IMR-90 (cell line): ENCODE results near the gene EIF4B. TPM values are rescaled to one million over a fixed set of nuclear protein-coding genes. Genes with fewer than 3 reads are reported as not detected.

Experiments
- ATAC-seq: fragments of 200-7000 bp; cut with Tn5 transposase; 2 replicates; pipeline ENCODE4 v1.9.1; 2020; ENCODE audit warnings: low read depth, mild to moderate bottlenecking, moderate library complexity
- BruUV-seq: library from RNA; stranded (reverse); fragments of 400-500 nt; replicated peaks from 2 replicates; lab custom pipeline; 2021; lab: Mats Ljungman, UMichigan
- CTCF ChIA-PET: fragments of 300-600 bp; formaldehyde crosslinking; extraction: SDS; loops from one replicate; lab custom pipeline; 2021; ENCODE audit warnings: antibody characterized with exemption; lab: Yijun Ruan, JAX
- POLR2A ChIA-PET: fragments of 300-600 bp; sonication (Branson Sonifier 250); formaldehyde crosslinking; loops from one replicate; lab custom pipeline; 2022; ENCODE audit warnings: antibody characterized with exemption; ENCODE audit not compliant: unreplicated experiment; lab: Charles Lee
- DNase-seq: peaks from one replicate; pipeline ENCODE4 v3.0.0; 2013
- H2AFZ ChIP-seq: replicated peaks from 2 replicates; pipeline ENCODE3; 2013; ENCODE audit warnings: low read length, mild to moderate bottlenecking; ENCODE audit not compliant: poor library complexity
- H2AK5ac ChIP-seq: 2 replicates; pipeline ENCODE4 v1.6.1; 2013; ENCODE audit warnings: low read depth, low read length, inconsistent platforms
- H2AK9ac ChIP-seq: replicated peaks from 2 replicates; pipeline ENCODE3; 2013; ENCODE audit warnings: mild to moderate bottlenecking, low read depth, low read length, moderate library complexity; ENCODE audit not compliant: poor library complexity
- H2BK120ac ChIP-seq: 2 replicates; pipeline ENCODE4 v1.6.1; 2013; ENCODE audit warnings: low read depth, low read length, inconsistent platforms
- H2BK15ac ChIP-seq: 3 replicates; pipeline ENCODE4 v1.6.1; 2013; ENCODE audit warnings: low read depth, low read length, inconsistent platforms
- H2BK20ac ChIP-seq: 2 replicates; pipeline ENCODE4 v1.6.1; 2013; ENCODE audit warnings: low read depth, mild to moderate bottlenecking, inconsistent platforms, low read length, moderate library complexity
- H2BK5ac ChIP-seq: 2 replicates; pipeline ENCODE4 v1.6.1; 2013; ENCODE audit warnings: mild to moderate bottlenecking, low read depth, low read length, inconsistent platforms; ENCODE audit not compliant: poor library complexity, severe bottlenecking
- H3K14ac ChIP-seq: replicated peaks from 2 replicates; pipeline ENCODE4 v1.6.1; 2013; ENCODE audit warnings: low read depth, low read length, inconsistent platforms
- H3K18ac ChIP-seq: 2 replicates; pipeline ENCODE4 v1.6.1; 2013; ENCODE audit warnings: low read depth, low read length, control low read depth
- H3K23ac ChIP-seq: 2 replicates; pipeline ENCODE4 v1.6.1; 2013; ENCODE audit warnings: low read depth, low read length, inconsistent platforms
- H3K27ac ChIP-seq: 2 replicates; pipeline ENCODE4 v1.5.1; 2013; ENCODE audit warnings: mild to moderate bottlenecking, control low read depth, low read length; ENCODE audit not compliant: insufficient read depth
- H3K27me3 ChIP-seq: 2 replicates; pipeline ENCODE4 v1.6.1; 2013; ENCODE audit warnings: low read length; ENCODE audit not compliant: control insufficient read depth, insufficient read depth
- H3K36me3 ChIP-seq: 2 replicates; pipeline ENCODE4 v1.6.1; 2013; ENCODE audit warnings: low read length, mixed read lengths; ENCODE audit not compliant: control insufficient read depth, insufficient read depth
- H3K4ac ChIP-seq: 2 replicates; pipeline ENCODE4 v1.6.1; 2013; ENCODE audit warnings: low read depth, low read length, inconsistent platforms
- H3K4me1 ChIP-seq: 2 replicates; pipeline ENCODE4 v1.6.1; 2013; ENCODE audit warnings: low read length, mixed read lengths; ENCODE audit not compliant: control insufficient read depth, insufficient read depth
- H3K4me2 ChIP-seq: 2 replicates; pipeline ENCODE4 v1.6.1; 2013; ENCODE audit warnings: low read depth, mild to moderate bottlenecking, control low read depth, low read length, moderate library complexity
- H3K4me3 ChIP-seq: 2 replicates; pipeline ENCODE4 v1.5.1; 2013; ENCODE audit warnings: low read depth, mild to moderate bottlenecking, control low read depth, low read length, moderate library complexity; ENCODE audit not compliant: insufficient read depth
- H3K56ac ChIP-seq: 2 replicates; pipeline ENCODE4 v1.6.1; 2013; ENCODE audit warnings: low read length, inconsistent platforms; ENCODE audit not compliant: insufficient read depth; ENCODE audit errors: extremely low read depth
- H3K79me1 ChIP-seq, 2 experiments: 2 replicates each; pipeline ENCODE4 v1.6.1; 2013; ENCODE audit warnings: low read length in 2 of 2, inconsistent platforms in 1 of 2, low read depth in 1 of 2
- H3K9ac ChIP-seq: 2 replicates; pipeline ENCODE4 v1.6.1; 2013; ENCODE audit warnings: low read depth, low read length, control low read depth
- H3K9me1 ChIP-seq: 2 replicates; pipeline ENCODE4 v1.6.1; 2013; ENCODE audit warnings: low read length, inconsistent platforms; ENCODE audit not compliant: insufficient read depth
- H3K9me3 ChIP-seq: 2 replicates; pipeline ENCODE4 v1.6.1; 2013; ENCODE audit warnings: low read length; ENCODE audit not compliant: control insufficient read depth, insufficient read depth
- H4K20me1 ChIP-seq: 2 replicates; pipeline ENCODE4 v1.6.1; 2013; ENCODE audit warnings: low read length, inconsistent platforms; ENCODE audit not compliant: insufficient read depth
- H4K5ac ChIP-seq: 2 replicates; pipeline ENCODE4 v1.6.1; 2013; ENCODE audit warnings: mild to moderate bottlenecking, low read depth, low read length, control low read depth
- H4K8ac ChIP-seq, 2 experiments: 2 replicates each; pipeline ENCODE4 v1.6.1; 2013; ENCODE audit warnings: low read depth in 2 of 2, low read length in 2 of 2, control low read depth in 1 of 2, inconsistent platforms in 1 of 2
- H4K91ac ChIP-seq: 2 replicates; pipeline ENCODE4 v1.6.1; 2013; ENCODE audit warnings: low read depth, low read length, inconsistent platforms; ENCODE audit not compliant: insufficient read depth
- MXI1 ChIP-seq: IDR thresholded peaks from 2 replicates; pipeline ENCODE4 v1.6.1; 2012; ENCODE audit warnings: low read depth, mild to moderate bottlenecking, low read length, moderate library complexity, borderline replicate concordance
- POLR2A ChIP-seq: IDR thresholded peaks from 2 replicates; pipeline ENCODE4 v1.6.1; 2012; ENCODE audit warnings: mild to moderate bottlenecking, low read depth, low read length
- USF2 ChIP-seq: fragments of 150-350 bp; IDR thresholded peaks from 2 replicates; pipeline ENCODE4 v1.6.1; 2017; ENCODE audit warnings: mild to moderate bottlenecking, antibody characterized with exemption, low read length, low read depth
- WGBS, 2 experiments: methylation state at CpG; one replicate each; pipeline versions ENCODE4 v1.1.5 to v1.1.7; 2013; ENCODE audit warnings: missing lambda C conversion rate in 2 of 2; ENCODE audit not compliant: insufficient read length in 1 of 2; ENCODE audit errors: extremely low coverage in 2 of 2; 5-methylcytosine and 5-hydroxymethylcytosine counted together
- dilution Hi-C: fragments of 300-500 bp; cut with HindIII; formaldehyde crosslinking; loops from one replicate; pipeline ENCODE4 v1.14.3; 2018; ENCODE audit warnings: low sequenced_read_pairs; ENCODE audit not compliant: unreplicated experiment
- in situ Hi-C: fragments of 300-500 bp; cut with MboI; formaldehyde crosslinking; loops from 3 replicates; pipeline ENCODE4 v1.14.3; 2019; ENCODE audit warnings: low sequenced_read_pairs, inconsistent platforms, mixed read lengths
- intact Hi-C: fragments of 100-400 bp; cut with micrococcal nuclease; formaldehyde crosslinking; loops from 2 replicates; pipeline ENCODE4 v1.10.0; 2022
- polyA plus RNA-seq, 3 experiments: library from polyadenylated mRNA; depleted of rRNA; stranded (reverse); fragments of >200 nt; gene quantifications; 2 replicates each; pipeline ENCODE4 v1.2.3, GENCODE V29; 2012; ENCODE audit warnings: low replicate concordance in 1 of 3
- total RNA-seq: library from RNA; depleted of rRNA; stranded (reverse); fragments of >200 nt; gene quantifications from 2 replicates; pipeline ENCODE4 v1.2.3, GENCODE V29; 2012

EIF4B gene
- total and polyA plus RNA-seq, 2 of the 4 experiments (the other 2 are of a cell fraction), result 313 to 671 TPM

DNA sequence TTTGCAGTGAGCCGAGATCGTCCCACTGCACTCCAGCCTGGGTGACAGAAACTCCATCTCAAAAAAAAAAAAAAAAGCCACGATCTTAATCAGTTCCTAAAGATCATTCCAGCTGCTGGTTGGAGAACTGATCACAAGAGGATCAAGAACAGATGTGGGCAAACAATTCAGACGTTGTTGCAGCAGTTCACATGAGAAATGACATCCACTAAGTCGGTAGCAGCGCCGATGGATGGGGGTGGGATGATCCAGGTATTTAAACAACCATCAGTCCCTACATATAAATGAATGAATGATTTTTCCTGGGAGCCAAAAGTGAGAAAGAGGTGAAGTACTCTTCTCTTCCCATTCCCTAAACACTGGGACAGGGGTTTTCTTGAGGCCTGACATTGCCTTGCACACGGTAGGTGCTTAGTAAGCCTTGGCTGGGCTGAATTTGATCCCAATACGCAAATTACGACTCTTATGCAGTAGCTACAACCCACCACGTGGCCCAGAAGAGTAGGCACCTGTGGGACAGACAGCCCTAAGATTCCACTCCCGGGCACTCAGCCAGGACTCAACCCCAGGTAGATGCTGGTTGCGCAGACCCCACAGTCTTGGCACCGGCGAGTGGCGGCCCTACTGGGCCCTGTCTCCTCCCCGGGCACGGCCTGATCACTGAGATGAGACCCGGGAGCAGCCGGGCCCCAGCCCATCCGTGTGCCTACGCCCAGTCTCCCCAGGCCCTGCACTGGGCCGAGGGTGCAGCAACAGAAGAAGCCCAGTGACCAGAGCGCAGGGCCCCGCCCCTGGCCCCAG, 72.4 kb downstream of the EIF4B start:
- Histone ChIP-seq H4K20me1 (no peaks in the 10 kb centered on the region), H2AFZ (peak overlapping the region; percentile 88), H3K4me1 (peaks cover 11% of the 10 kb centered on the region), H3K4me2 (peak overlapping the region; percentile 91), H3K4me3 (peak overlapping the region; percentile 80), H2AK5ac (peak overlapping the region; percentile 97), H4K8ac (peak overlapping the region; percentile 41 to 94), H3K4ac (peak overlapping the region; percentile 97), H4K5ac (peak overlapping the region; percentile 79), H3K14ac (peak overlapping the region; percentile 96), H2BK20ac (no peak overlapping the region), H3K18ac (peak overlapping the region; percentile 15), H3K36me3 (peaks cover 23% of the 10 kb centered on the region), H3K23ac (peak overlapping the region; percentile 88), H3K9me3 (no peaks in the 10 kb centered on the region), H3K27ac (peak overlapping the region; percentile 88), H3K9ac (peak overlapping the region; percentile 91), H4K91ac (peak overlapping the region; percentile 83), H3K27me3 (no peaks in the 10 kb centered on the region), H2BK120ac (peak overlapping the region; percentile 74; the same call in 1 of the 2 replicates), H3K56ac (peak overlapping the region; percentile 87), H2BK15ac (0 out of 3 replicates have a peak overlapping the region, but pooled peaks have one; percentile 10), H3K9me1 (peaks cover 12% of the 10 kb centered on the region; the same call in 1 of the 2 replicates), H3K79me1 (peaks cover 16 to 39% of the 10 kb centered on the region in 2 experiments), H2BK5ac (peak overlapping the region; percentile 82), H2AK9ac (peak overlapping the region; percentile 98)
- ATAC-seq (peak; percentile 0; the same call in 1 of the 2 replicates), DNase-seq (peak; percentile 29)
- WGBS, 2 experiments, result 6% methylated on average over 10 of the region's 25 CpGs; no CpG with 5 or more reads in 1 of the 2 experiments
- in situ Hi-C loops (no loop called here), dilution Hi-C loops (no loop called here), intact Hi-C loops (loop anchor here (1.0 to 2.0 kb wide), 2 partner anchors 21 to 102 kb away; partner anchors contain the start of genes CSAD and ZNF740)
- TF ChIP-seq POLR2A (no peak), MXI1 (0 out of 2 replicates have a peak, but pooled peaks have one; percentile 61), USF2 (peak; percentile 63)
- TSS peak; percentile 73 for BruUV-seq
- POLR2A ChIA-PET, result interaction anchor here (0.6 to 1.4 kb wide), 10 partner anchors 13 to 430 kb away, joined by 3 to 17 read pairs (median 7); partner anchors contain the start of genes CSAD and ZNF740
- CTCF ChIA-PET, result interaction anchor here (1.0 kb wide), 1 partner anchor 20 kb away, joined by 6 read pairs; no protein-coding TSS in a partner anchor
